Transverse colon (tissue), 4 donors: ENCODE measurements around the gene NCOA1. TPM values are rescaled to one million over a fixed set of nuclear protein-coding genes. Genes with fewer than 3 reads are reported as not detected.

Source experiments
- DNase-seq: peaks from one replicate; pipeline ENCODE4 v3.0.0-alpha.2; 2019
- H3K27ac ChIP-seq, 4 donors: fragments of 200-600 bp; sonication (generic); 2 replicates each; pipeline ENCODE4 v1.5.1; 2016 to 2018; ENCODE audit warnings: inconsistent platforms in 4 of 4
- H3K27me3 ChIP-seq: fragments of 200-600 bp; sonication (generic); 2 replicates; pipeline ENCODE4 v1.5.1; 2017; ENCODE audit warnings: inconsistent platforms
- H3K36me3 ChIP-seq, 4 donors: fragments of 200-600 bp; sonication (generic); 2 replicates each; pipeline ENCODE4 v1.5.1; 2017 to 2019; ENCODE audit warnings: inconsistent platforms in 4 of 4
- H3K4me1 ChIP-seq, 4 donors: fragments of 200-600 bp; sonication (generic); 2 replicates each; pipeline ENCODE4 v1.5.1; 2017 to 2020; ENCODE audit warnings: inconsistent platforms in 4 of 4
- H3K4me3 ChIP-seq, 4 donors: fragments of 200-600 bp; sonication (generic); 1 replicate in 1 of 4; 2 replicates in 3 of 4; pipeline versions ENCODE4 v1.5.1 to v1.6.1; 2017 to 2019; ENCODE audit warnings: inconsistent platforms in 4 of 4
- H3K9me3 ChIP-seq, 2 donors: fragments of 200-600 bp; sonication (generic); 2 replicates each; pipeline ENCODE4 v1.5.1; 2017 to 2019; ENCODE audit warnings: inconsistent platforms in 2 of 2
- CTCF ChIP-seq, 5 experiments: fragments of 200-600 bp in 3 of 5; fragments of 450-650 bp in 2 of 5; sonication (generic) in 3 of 5; IDR thresholded peaks; 1 replicate in 2 of 5; 2 replicates in 3 of 5; pipeline ENCODE4 v1.5.1; 2016 to 2017; ENCODE audit warnings: antibody characterized with exemption in 5 of 5, inconsistent platforms in 3 of 5, mild to moderate bottlenecking in 2 of 5, moderate library complexity in 1 of 5
- EP300 ChIP-seq: sonication (generic); formaldehyde crosslinking; IDR thresholded peaks from one replicate; pipeline ENCODE4 v1.6.1; 2017; ENCODE audit warnings: antibody characterized with exemption, low read depth
- POLR2A ChIP-seq: fragments of 450-650 bp; IDR thresholded peaks from one replicate; pipeline ENCODE4 v1.6.1; 2016; ENCODE audit warnings: antibody characterized with exemption, mild to moderate bottlenecking, moderate library complexity
- POLR2AphosphoS5 ChIP-seq, 3 donors: sonication (generic); formaldehyde crosslinking; IDR thresholded peaks; one replicate each; pipeline ENCODE4 v1.6.1; 2016; ENCODE audit warnings: antibody characterized with exemption in 3 of 3
- WGBS, 2 donors: methylation state at CpG; one replicate each; pipeline ENCODE4 v1.1.5; 2018; ENCODE audit warnings: low coverage in 1 of 2; 5-methylcytosine and 5-hydroxymethylcytosine counted together
- in situ Hi-C, 4 donors: fragments of 200-750 bp; cut with MboI; loops; one replicate each; pipeline versions ENCODE4 v1.15.0 to v1.15.1; 2017; ENCODE audit warnings: low sequenced_read_pairs in 3 of 4, low pct_ligation_motif_present in 1 of 4, low pct_unique_long_range_greater_than_20kb in 1 of 4
- intact Hi-C: fragments of 100-400 bp; cut with DNase I; formaldehyde crosslinking; loops from one replicate; pipeline ENCODE4 v1.15.1; 2023; ENCODE audit warnings: low total_unique reads
- total RNA-seq, 4 donors: library from RNA; depleted of rRNA; stranded (reverse); fragments of >200 nt; gene quantifications; one replicate each; pipeline ENCODE4 v1.1.0, GENCODE V29; 2016

Gene NCOA1
- total RNA-seq, 4 donors from 2014 or later = 32.9 to 56.5 (median 47.9) TPM

GRCh38 chr2:24501813-24502212 is 10.8 kb downstream of the NCOA1 start:
- no peak overlapping the region for H3K4me3 ChIP-seq
- H3K36me3 ChIP-seq = no peaks in the 10 kb centered on the region
- WGBS, 2 donors = 73 to 100% methylated on average over 1 to 2 of the region's 2 CpGs
- intact Hi-C loops = no loop called here
- in situ Hi-C loops = no loop called here
- no peak for TF ChIP-seq POLR2A
- TF ChIP-seq POLR2AphosphoS5 (IDR thresholded peaks at IDR 0.05) = no peak
- TF ChIP-seq CTCF (IDR thresholded peaks at IDR 0.05) = no peak
- no peak for TF ChIP-seq EP300
- peaks cover 0 to 14% (median 7%) of the 10 kb centered on the region in 4 donors for H3K4me1 ChIP-seq
- no peaks in the 10 kb centered on the region for H3K9me3 ChIP-seq
- H3K27me3 ChIP-seq = no peaks in the 10 kb centered on the region
- DNase-seq = no peak
- no peak overlapping the region for H3K27ac ChIP-seq

DNA sequence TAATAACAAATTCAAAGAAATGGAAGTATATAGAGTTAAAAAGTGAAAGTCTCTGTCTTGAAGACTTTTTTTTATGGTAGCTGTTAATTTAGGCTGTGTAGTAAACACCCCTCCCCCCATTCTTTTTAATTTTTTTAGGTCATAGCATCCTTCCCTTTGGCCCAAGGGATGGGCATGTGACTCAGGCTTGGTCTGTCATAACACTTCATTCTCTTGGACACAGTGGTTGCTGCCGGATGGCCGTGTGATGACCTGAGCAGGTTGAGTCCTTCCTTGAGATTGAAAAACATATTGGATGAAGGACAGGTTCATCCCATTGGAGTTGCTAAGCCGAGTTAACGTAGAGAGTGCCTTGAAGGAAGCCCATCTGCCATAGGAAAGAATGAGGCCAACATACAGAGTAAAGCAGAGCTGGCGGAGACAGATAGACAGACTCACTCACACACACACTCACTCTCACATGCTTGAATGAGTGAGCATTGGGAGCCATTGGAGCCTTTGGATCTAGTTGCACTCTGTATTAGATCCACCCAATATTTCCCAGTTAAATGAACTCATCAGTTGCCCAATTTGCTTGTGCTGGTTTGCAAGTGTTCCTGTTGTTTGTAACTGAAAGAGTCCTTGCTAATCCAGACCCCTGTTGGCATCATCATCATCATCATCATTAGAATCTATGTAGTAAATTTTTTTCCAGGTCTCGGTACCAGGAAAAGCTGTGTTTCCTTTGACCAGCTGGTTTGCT is 14.7 kb downstream of the NCOA1 start:
- 91 to 93% methylated on average over 2 to 6 of the region's 6 CpGs for WGBS, 2 donors
- Histone ChIP-seq H3K36me3 (no peaks in the 10 kb centered on the region), H3K27me3 (no peaks in the 10 kb centered on the region), H3K4me1 (peaks cover 0 to 23% (median 9%) of the 10 kb centered on the region in 4 donors), H3K9me3 (no peaks in the 10 kb centered on the region), H3K4me3 (no peak overlapping the region), H3K27ac (no peak overlapping the region)
- DNase-seq = no peak
- in situ Hi-C loops = no loop called here
- TF ChIP-seq POLR2A (no peak), EP300 (no peak), POLR2AphosphoS5 (IDR thresholded peaks at IDR 0.05) (no peak), CTCF (IDR thresholded peaks at IDR 0.05) (no peak)
- intact Hi-C loops = no loop called here

- no peaks in the 10 kb centered on the region for H3K36me3 ChIP-seq
- no peak overlapping the region for H3K27ac ChIP-seq
- peaks cover 0 to 29% (median 12%) of the 10 kb centered on the region in 4 donors for H3K4me1 ChIP-seq
- H3K27me3 ChIP-seq = no peaks in the 10 kb centered on the region
- in situ Hi-C loops = no loop called here
- TF ChIP-seq POLR2AphosphoS5 (IDR thresholded peaks at IDR 0.05) (no peak), POLR2A (no peak), EP300 (no peak), CTCF (IDR thresholded peaks at IDR 0.05) (no peak)
- H3K4me3 ChIP-seq = no peak overlapping the region
- no peak for DNase-seq
- no peaks in the 10 kb centered on the region for H3K9me3 ChIP-seq
- 72 to 80% methylated on average over 4 of the region's 4 CpGs for WGBS, 2 donors
- intact Hi-C loops = no loop called here
Observed at GRCh38 chr2:24507549-24507948, 16.5 kb downstream of the NCOA1 start.

DNA sequence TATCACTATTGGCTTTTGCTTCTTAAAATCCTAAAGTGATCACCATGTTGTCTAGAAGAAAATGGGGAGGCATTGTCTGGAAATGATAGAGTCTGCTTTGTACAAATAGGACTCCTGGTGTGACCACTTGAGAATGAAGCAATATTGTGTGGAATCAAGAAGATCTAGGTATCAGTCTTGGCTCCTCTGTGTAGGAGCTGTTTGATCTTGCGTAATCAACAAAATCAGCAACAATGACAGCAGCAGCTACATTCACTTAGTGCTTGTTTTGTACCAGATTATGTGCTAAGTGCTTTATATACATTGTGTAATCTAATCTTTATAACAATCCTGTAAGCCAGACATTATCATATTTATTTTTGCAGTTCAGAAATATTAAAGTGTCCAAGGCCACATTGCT is 17.8 kb downstream of the NCOA1 start:
- Histone ChIP-seq H3K27ac (no peak overlapping the region), H3K4me1 (peaks cover 0 to 32% (median 17%) of the 10 kb centered on the region in 4 donors), H3K9me3 (no peaks in the 10 kb centered on the region), H3K36me3 (no peaks in the 10 kb centered on the region), H3K4me3 (no peak overlapping the region), H3K27me3 (no peaks in the 10 kb centered on the region)
- no peak for DNase-seq
- intact Hi-C loops (no loop called here), in situ Hi-C loops (no loop called here)
- TF ChIP-seq POLR2A (no peak), POLR2AphosphoS5 (IDR thresholded peaks at IDR 0.05) (no peak), CTCF (IDR thresholded peaks at IDR 0.05) (no peak), EP300 (no peak)
- WGBS, 2 donors = 92% methylated on average over 1 of the region's 1 CpG; no CpG with 5 or more reads in 1 of the 2 donors
